Ishikawa (cell line): ENCODE measurements around the gene TNFRSF18.

Source experiments
- CEBPB ChIP-seq: IDR thresholded peaks from 2 replicates; pipeline ENCODE4 v1.6.1; 2012
- CREB1 ChIP-seq: IDR thresholded peaks from 2 replicates; pipeline ENCODE4 v1.6.1; 2012; ENCODE audit warnings: low read depth
- EGR1 ChIP-seq: IDR thresholded peaks from 2 replicates; pipeline ENCODE4 v1.6.1; 2012
- EP300 ChIP-seq: IDR thresholded peaks from 2 replicates; pipeline ENCODE4 v1.6.1; 2012; ENCODE audit warnings: borderline replicate concordance
- FOXM1 ChIP-seq: IDR thresholded peaks from 2 replicates; pipeline ENCODE4 v1.6.1; 2012; ENCODE audit warnings: low read depth, borderline replicate concordance
- NFIC ChIP-seq: IDR thresholded peaks from 2 replicates; pipeline ENCODE4 v1.6.1; 2012
- RAD21 ChIP-seq: IDR thresholded peaks from 2 replicates; pipeline ENCODE4 v1.6.1; 2012; ENCODE audit warnings: low read depth
- TAF1 ChIP-seq: IDR thresholded peaks from 2 replicates; pipeline ENCODE4 v1.6.1; 2012; ENCODE audit warnings: low read depth, mild to moderate bottlenecking
- TCF12 ChIP-seq: IDR thresholded peaks from 2 replicates; pipeline ENCODE4 v1.6.1; 2012; ENCODE audit warnings: low read depth
- TEAD4 ChIP-seq: IDR thresholded peaks from 2 replicates; pipeline ENCODE4 v1.6.1; 2012
- USF1 ChIP-seq: IDR thresholded peaks from 2 replicates; pipeline ENCODE4 v1.6.1; 2012
- YY1 ChIP-seq: IDR thresholded peaks from 2 replicates; pipeline ENCODE4 v1.6.1; 2012; ENCODE audit warnings: low read depth
- ZBTB7A ChIP-seq: IDR thresholded peaks from 2 replicates; pipeline ENCODE4 v1.6.1; 2012; ENCODE audit warnings: low read depth
- TF ChIP-seq, protein P1 (sequence below): IDR thresholded peaks from 2 replicates; pipeline ENCODE4 v1.6.1; 2012
- TF ChIP-seq, protein P2 (sequence below): IDR thresholded peaks from 2 replicates; pipeline ENCODE4 v1.6.1; 2012; ENCODE audit warnings: low read depth, mild to moderate bottlenecking

The TNFRSF18 gene

GRCh38 chr1:1204998-1205768 is 1.2 kb downstream of the TNFRSF18 start:
- TF ChIP-seq TEAD4 (no peak), YY1 (no peak), EP300 (no peak), EGR1 (no peak), USF1 (no peak)

DNA sequence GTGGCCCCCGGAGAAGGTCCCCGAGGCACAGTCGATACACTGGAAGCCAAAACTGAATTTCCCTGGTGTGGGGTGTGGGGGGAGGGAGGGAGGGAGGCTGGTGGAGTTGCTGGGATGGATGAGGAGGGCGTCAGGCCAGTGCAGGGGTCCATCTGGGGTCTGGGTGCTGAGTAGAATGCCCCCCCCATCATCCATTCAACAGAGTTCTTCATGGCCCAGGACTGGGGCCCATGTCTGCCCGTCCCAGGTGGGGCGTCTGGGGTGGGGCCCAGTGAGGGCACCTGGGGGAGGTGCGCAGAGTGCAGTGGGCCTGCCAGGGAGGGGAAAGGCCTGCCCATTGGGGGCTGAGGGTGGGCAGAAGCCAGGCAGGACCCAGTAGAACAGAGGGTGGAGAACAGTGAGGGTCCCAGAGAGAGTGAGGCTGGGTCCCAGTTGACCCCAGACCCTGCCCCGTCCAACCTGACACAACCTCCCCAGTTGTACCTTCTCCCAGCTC is 1.9 kb downstream of the TNFRSF18 start:
- TF ChIP-seq ZBTB7A (no peak), EGR1 (no peak), EP300 (no peak), FOXM1 (no peak), RAD21 (no peak)
- TF ChIP-seq, protein P1, sequence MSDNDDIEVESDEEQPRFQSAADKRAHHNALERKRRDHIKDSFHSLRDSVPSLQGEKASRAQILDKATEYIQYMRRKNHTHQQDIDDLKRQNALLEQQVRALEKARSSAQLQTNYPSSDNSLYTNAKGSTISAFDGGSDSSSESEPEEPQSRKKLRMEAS = no peak

DNA sequence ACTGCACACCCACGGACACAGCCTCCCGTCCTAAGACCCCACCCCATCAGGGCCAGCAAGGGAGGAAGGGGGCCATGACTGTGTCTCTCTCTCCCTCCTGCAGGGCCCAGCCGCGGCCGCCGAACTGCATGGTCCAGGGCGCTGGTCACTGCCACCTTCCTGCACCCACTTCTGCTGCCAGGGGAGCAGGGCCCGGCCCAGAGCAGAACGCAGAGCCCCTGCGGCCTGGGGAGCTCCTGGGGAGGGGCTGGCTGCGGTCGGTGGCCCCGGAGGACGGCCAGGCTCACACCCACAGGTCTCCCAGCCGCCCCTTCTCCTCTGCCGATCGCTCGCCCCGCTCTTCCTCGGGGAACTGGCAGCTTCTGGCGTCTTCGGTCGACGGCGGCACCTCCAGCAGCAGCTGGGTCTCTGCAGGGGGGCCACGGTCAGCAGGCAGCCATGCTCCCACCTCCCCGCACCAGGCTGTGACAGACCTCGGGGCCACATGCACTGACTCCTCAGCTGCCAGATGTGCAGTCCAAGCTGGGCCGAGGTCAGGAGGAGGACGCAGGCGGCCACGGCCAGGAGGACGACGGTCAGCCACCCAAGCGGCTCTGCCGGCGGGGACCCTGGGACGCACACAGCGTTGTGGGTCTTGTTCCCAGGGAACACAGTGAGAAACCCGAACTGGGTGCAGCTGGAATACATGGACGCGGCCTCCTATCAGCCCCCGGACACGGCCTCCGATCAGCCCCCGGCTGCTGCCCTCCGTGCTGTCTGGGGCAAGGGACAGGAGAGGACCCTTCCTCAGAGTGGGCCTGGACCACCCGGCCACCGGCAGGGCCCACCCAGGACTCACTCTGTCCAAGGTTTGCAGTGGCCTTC is 2.6 kb downstream of the TNFRSF18 start:
- TF ChIP-seq, protein P2, sequence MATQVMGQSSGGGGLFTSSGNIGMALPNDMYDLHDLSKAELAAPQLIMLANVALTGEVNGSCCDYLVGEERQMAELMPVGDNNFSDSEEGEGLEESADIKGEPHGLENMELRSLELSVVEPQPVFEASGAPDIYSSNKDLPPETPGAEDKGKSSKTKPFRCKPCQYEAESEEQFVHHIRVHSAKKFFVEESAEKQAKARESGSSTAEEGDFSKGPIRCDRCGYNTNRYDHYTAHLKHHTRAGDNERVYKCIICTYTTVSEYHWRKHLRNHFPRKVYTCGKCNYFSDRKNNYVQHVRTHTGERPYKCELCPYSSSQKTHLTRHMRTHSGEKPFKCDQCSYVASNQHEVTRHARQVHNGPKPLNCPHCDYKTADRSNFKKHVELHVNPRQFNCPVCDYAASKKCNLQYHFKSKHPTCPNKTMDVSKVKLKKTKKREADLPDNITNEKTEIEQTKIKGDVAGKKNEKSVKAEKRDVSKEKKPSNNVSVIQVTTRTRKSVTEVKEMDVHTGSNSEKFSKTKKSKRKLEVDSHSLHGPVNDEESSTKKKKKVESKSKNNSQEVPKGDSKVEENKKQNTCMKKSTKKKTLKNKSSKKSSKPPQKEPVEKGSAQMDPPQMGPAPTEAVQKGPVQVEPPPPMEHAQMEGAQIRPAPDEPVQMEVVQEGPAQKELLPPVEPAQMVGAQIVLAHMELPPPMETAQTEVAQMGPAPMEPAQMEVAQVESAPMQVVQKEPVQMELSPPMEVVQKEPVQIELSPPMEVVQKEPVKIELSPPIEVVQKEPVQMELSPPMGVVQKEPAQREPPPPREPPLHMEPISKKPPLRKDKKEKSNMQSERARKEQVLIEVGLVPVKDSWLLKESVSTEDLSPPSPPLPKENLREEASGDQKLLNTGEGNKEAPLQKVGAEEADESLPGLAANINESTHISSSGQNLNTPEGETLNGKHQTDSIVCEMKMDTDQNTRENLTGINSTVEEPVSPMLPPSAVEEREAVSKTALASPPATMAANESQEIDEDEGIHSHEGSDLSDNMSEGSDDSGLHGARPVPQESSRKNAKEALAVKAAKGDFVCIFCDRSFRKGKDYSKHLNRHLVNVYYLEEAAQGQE = no peak
- TF ChIP-seq, protein P1 = no peak
- no peak for TF ChIP-seq TCF12
- no peak for TF ChIP-seq TAF1
- no peak for TF ChIP-seq FOXM1
- no peak for TF ChIP-seq CREB1

DNA sequence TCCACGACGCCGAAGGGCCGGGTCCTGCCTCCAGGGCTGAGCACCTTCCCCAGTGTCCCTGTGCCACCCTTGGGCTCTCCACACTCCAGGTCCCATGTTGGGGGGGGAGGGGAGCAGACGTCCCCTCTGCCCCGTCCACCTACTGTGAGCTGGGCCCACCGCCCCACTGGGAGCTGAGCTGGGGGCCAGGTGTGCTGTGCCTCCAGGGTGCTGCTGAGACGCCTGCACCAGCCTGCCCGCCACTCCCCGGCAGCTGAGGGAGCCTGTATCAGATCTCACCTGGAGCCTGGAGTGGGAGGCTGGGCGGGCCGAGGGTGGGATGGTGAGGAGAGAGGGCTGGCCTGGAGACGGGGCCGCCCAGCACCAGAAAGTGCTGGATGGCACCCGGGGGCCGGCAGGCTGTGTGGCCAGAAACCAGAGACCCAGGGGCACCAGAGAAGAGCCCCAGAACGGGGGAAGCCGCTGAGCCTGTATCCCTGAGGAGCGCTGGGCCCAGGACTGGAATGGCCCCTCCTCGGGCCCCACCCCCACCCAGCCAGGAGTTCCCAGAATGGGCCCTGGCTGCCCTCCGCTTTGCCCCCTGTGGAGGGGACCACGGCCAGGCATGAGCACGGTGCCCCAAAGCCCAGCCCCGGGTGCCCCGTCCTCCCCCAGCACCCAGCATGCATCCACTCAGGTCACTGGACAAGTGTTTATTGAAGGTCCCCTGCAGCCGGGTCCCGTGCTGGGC is 3.4 kb downstream of the TNFRSF18 start:
- TF ChIP-seq ZBTB7A (no peak), FOXM1 (no peak), TAF1 (no peak), EP300 (no peak), CREB1 (no peak), EGR1 (no peak), USF1 (no peak), CEBPB (no peak), NFIC (no peak), YY1 (no peak), RAD21 (no peak), TEAD4 (no peak), TCF12 (no peak)
- TF ChIP-seq, protein P1 = no peak
- TF ChIP-seq, protein P2 = no peak
